Bronchial epithelial cell (primary cell): Measurements from ENCODE around the gene IFNL4. TPM values are rescaled to one million over a fixed set of nuclear protein-coding genes. Genes with fewer than 3 reads are reported as not detected.

Experiments
- DNase-seq: peaks from one replicate; pipeline ENCODE4 v3.0.0-alpha.2; 2010; ENCODE audit warnings: low read depth
- FAIRE-seq: peaks from 2 replicates; lab custom pipeline; 2011; peaks lifted over from hg19 to GRCh38; lab: Jason Lieb, UNC
- H3K27me3 ChIP-seq: 2 replicates; pipeline ENCODE4 v1.5.1; 2011; ENCODE audit warnings: low read length; ENCODE audit not compliant: control insufficient read depth, insufficient read depth
- H3K36me3 ChIP-seq: 2 replicates; pipeline ENCODE4 v1.5.1; 2011; ENCODE audit warnings: low read length; ENCODE audit not compliant: control insufficient read depth, insufficient read depth
- H3K4me3 ChIP-seq: 2 replicates; pipeline ENCODE4 v1.5.1; 2011; ENCODE audit warnings: mild to moderate bottlenecking, low read depth, low read length, control low read depth
- CTCF ChIP-seq: IDR thresholded peaks from 2 replicates; pipeline ENCODE4 v1.5.1; 2011; ENCODE audit warnings: mild to moderate bottlenecking, moderate library complexity, low read length, control low read depth, inconsistent platforms; ENCODE audit not compliant: insufficient read depth, severe bottlenecking
- total RNA-seq: library from RNA; depleted of rRNA; stranded (reverse); fragments of >200 nt; gene quantifications from 2 replicates; pipeline ENCODE4 v1.2.1, GENCODE V29; 2014

IFNL4 gene
- not detected in 2 replicates for total RNA-seq

GRCh38 chr19:39248806-39249205 is at the start of gene IFNL4:
IFNL4 (minus strand) TSS chr19:39248856.
- no peak for TF ChIP-seq CTCF
- DNase-seq = no peak
- no peak for FAIRE-seq
- peaks cover 21% of the 10 kb centered on the region for H3K27me3 ChIP-seq
- H3K36me3 ChIP-seq = no peaks in the 10 kb centered on the region
- H3K4me3 ChIP-seq = no peak within 1 kb of the TSS

GRCh38 chr19:39297931-39298634 is 49.4 kb upstream of the IFNL4 start:
- no peak for DNase-seq
- no peaks in the 10 kb centered on the region for H3K36me3 ChIP-seq
- H3K27me3 ChIP-seq = no peaks in the 10 kb centered on the region
- no peak overlapping the region for H3K4me3 ChIP-seq
- no peak for FAIRE-seq
- TF ChIP-seq CTCF = no peak

- H3K36me3 ChIP-seq = no peaks in the 10 kb centered on the region
- TF ChIP-seq CTCF = no peak
- no peak overlapping the region for H3K4me3 ChIP-seq
- FAIRE-seq = no peak
- H3K27me3 ChIP-seq = no peaks in the 10 kb centered on the region
- DNase-seq = no peak
Observed at GRCh38 chr19:39296906-39297305, 48.2 kb upstream of the IFNL4 start.

GRCh38 chr19:39296055-39296645 is 47.5 kb upstream of the IFNL4 start, which contains the start of gene IFNL1:
IFNL1 (plus strand) TSS chr19:39296407; CDS start chr19:39296422, 15 bp downstream.
- no peaks in the 10 kb centered on the region for H3K27me3 ChIP-seq
- no peak for TF ChIP-seq CTCF
- no peaks in the 10 kb centered on the region for H3K36me3 ChIP-seq
- DNase-seq (no peak), FAIRE-seq (no peak)
- no peak within 1 kb of the TSS for H3K4me3 ChIP-seq

- Histone ChIP-seq H3K36me3 (no peaks in the 10 kb centered on the region), H3K4me3 (no peak overlapping the region), H3K27me3 (no peaks in the 10 kb centered on the region)
- no peak for DNase-seq
- no peak for FAIRE-seq
- no peak for TF ChIP-seq CTCF
Observed at GRCh38 chr19:39293394-39293793, 44.7 kb upstream of the IFNL4 start.
